ENCODE measurements around the gene GLIPR1L2.

Gene GLIPR1L2

GRCh38 chr12:75476071-75476470 is 85.2 kb downstream of the GLIPR1L2 start:
- peak in 1 of 4 experiments; percentile 26 for DNase-seq (ENCODE audit: low read depth in 4 of 4, low spot score in 1 of 4)

DNA sequence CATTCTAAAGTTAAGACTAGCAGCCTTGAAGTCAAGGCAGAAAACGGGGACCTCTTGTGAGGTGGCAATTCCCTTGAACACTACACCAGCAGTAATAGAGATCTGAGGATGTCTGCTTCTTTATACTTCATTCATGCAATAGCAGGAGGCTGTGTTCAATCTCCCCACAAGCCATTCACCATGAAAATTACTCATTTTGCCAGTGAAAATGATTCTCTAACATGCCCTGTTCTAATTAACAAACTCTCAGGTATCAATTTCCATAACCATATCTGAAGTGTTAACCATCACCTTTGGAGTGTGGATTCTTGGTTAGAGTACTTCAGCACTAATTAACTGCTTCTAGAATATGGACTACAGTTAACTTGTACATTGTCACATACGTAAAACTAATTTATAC is 86.2 kb downstream of the GLIPR1L2 start:
- DNase-seq (ENCODE audit: low read depth in 4 of 4, low spot score in 1 of 4) = no peak

DNA sequence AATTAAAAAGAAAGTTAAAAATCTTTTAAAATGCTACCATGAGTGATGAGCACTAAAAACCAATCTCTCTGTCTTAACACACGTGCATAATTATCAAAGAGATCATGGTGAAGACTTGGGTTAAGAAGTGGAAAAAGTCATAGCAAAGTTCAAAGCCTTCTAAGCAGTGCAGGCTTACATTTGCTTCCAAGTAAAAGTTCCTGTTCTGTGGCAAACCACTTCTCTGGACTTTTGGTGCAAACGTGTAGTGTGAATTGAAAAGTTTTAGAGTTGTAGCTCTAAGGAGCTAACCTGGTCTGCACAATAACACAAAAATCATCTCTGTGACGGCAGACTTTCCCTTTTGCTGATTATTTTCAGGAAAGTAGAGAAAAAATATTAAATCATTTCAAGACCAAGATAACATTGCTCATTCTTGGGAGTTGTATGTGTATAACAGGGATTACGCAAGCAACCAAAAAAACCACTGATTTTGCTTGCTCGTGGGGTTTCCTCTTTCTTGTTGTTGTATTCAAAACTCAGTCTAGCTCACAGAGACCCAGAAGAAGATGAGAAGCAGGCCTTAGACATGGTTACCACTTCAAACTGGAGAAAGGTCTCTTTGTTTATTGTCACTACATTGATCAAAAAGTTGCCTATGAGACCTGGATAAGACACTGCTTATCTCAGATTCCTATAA is 87.4 kb downstream of the GLIPR1L2 start:
- DNase-seq (ENCODE audit: low read depth in 4 of 4, low spot score in 1 of 4) = no peak

DNA sequence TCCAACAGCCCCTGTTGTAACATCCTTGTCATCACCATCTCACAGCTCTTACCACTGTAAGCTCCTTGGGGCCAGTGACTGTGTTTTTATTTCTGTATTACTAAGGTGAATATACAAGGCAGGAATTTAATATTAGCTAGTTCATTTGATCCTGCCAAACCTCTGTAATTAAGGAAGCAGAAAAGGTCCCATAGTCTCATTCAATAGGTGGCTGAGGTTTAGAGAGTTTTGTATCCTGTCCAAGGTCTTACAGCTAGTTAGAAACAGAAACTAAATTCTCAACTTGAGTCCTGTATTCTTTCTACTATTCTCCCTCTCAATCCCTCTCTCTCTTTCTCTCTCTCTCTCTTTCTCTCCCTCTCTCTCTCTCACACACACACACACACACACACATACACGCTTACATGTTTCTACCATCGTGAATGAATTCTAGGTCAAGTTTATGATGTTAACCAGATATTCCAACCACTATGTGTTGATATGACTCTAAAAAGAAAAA is 89.1 kb downstream of the GLIPR1L2 start:
- no peak for DNase-seq (ENCODE audit: low read depth in 4 of 4, low spot score in 1 of 4)

DNA sequence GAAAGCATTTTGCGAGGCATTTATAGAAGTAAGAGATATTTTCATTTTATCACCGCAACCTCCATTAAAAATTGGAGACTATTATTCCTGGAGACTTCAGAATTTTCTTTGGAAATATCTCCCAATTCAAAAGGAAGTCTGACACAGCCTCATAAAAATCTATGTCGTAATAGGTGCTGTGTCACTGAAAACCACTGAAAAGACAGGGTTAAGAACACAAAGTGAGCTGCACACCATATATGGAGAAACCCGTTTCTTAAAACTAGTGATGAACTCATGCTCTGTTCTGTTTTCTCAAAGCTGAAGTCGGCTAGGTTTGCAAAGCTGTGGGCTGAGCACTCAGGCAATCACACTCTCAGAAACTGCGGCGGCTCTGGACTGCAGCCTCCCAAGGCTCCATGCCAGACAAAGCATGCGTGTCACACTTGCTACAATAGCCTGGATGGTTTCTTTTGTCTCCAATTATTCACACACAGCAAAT is 89.6 kb downstream of the GLIPR1L2 start, which contains the start of gene GLIPR1:
Gene GLIPR1, plus strand, starts transcription at position 287 of the 481 bp plus-strand sequence. Its CDS starts 126 bp downstream, at position 413.
- DNase-seq (ENCODE audit: low read depth in 4 of 4, low spot score in 1 of 4) = peak; percentile 26 to 60 (median 45)

GRCh38 chr12:75481013-75481705 is 90.3 kb downstream of the GLIPR1L2 start:
- DNase-seq (ENCODE audit: low read depth in 4 of 4, low spot score in 1 of 4) = no peak

GRCh38 chr12:75481774-75482173 is 90.9 kb downstream of the GLIPR1L2 start:
- no peak for DNase-seq (ENCODE audit: low read depth in 4 of 4, low spot score in 1 of 4)

All from stimulated activated CD4-positive, alpha-beta T cell treated with anti-CD3 and anti-CD28 coated beads, Interleukin-1b, Interleukin-23, amount 100 ng/mL, for 24 hours (primary cell).